ENCODE results near the gene SCP2.

Gene SCP2

DNA sequence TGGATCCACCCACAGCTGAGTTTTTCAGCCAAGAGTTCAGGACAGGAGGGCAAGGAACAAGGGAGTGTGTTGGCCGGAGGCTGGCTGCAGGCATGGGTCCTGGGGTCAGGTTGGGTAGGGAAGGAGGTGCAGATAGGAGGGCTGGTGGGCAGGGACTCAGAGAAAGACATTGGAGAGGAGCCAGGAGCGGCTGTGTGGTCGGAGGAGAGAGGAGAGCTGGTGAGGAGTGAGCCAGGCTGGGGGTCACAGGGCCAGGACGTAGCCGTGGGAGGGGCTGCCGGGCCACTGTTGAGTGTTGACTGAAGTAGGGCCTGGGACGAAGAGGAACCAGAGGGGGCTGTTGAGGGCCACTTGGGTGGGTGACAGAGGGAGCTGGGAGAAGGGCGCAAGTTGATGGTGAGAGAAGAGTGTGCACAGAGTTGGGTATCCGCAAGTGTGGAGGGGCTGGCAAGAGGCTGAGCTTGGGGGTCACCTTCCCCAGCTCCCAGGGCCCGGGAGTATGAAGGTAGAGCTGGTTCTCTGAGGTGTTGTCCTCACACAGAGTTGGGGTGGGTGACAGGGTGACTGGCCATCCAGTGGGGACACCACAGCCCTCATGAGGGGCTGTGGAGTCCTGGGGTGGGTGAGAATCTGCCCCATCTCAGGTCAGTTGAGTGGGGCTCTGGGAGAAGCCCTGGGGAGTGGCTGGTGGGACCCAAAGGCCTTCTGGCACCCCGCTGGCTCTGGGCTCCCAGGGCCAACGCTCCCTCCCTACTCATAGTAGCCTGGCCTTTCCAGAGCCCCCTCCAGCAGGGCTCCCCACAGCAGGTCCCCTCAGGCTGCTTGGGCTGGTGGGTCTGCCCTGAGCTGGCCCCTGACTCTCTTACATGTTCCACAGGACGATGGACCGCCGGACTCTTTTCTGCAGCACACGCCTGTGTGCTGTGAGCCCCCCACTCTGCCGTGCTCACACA, 156.8 kb downstream of the SCP2 start:
- Histone ChIP-seq H3K36me3 (replicated peaks) (no peaks in the 10 kb centered on the region), H3K4me1 (no peaks in the 10 kb centered on the region), H3K4me3 (no peak overlapping the region), H3K27me3 (ENCODE audit: low read depth) (no peaks in the 10 kb centered on the region), H3K9me3 (no peaks in the 10 kb centered on the region)
- in situ Hi-C loops (cut with MboI; ENCODE audit: low sequenced_read_pairs) = no loop called here
- DNase-seq (ENCODE audit: low spot score in 2 of 2) = no peak

DNA sequence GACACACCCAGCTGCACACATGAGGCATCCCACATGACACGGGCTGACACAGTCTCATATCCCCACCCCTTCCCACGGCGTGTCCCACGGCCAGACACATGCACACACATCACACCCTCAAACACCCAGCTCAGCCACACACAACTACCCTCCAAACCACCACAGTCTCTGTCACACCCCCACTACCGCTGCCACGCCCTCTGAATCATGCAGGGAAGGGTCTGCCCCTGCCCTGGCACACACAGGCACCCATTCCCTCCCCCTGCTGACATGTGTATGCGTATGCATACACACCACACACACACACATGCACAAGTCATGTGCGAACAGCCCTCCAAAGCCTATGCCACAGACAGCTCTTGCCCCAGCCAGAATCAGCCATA, 157.5 kb downstream of the SCP2 start:
- no peaks in the 10 kb centered on the region for H3K9me3 ChIP-seq
- no peaks in the 10 kb centered on the region for H3K36me3 ChIP-seq (replicated peaks)
- H3K27me3 ChIP-seq (ENCODE audit: low read depth) = no peaks in the 10 kb centered on the region
- no peak for DNase-seq (ENCODE audit: low spot score in 2 of 2)
- H3K4me3 ChIP-seq = no peak overlapping the region
- in situ Hi-C loops (cut with MboI; ENCODE audit: low sequenced_read_pairs) = no loop called here
- no peaks in the 10 kb centered on the region for H3K4me1 ChIP-seq

GRCh38 chr1:53085405-53085804, 158.3 kb downstream of the SCP2 start:
- in situ Hi-C loops (cut with MboI; ENCODE audit: low sequenced_read_pairs) = no loop called here

GRCh38 chr1:53086491-53087070, 159.5 kb downstream of the SCP2 start:
- in situ Hi-C loops (cut with MboI; ENCODE audit: low sequenced_read_pairs) = no loop called here
- no peaks in the 10 kb centered on the region for H3K36me3 ChIP-seq (replicated peaks)
- no peaks in the 10 kb centered on the region for H3K9me3 ChIP-seq
- no peaks in the 10 kb centered on the region for H3K27me3 ChIP-seq (ENCODE audit: low read depth)
- no peaks in the 10 kb centered on the region for H3K4me1 ChIP-seq
- DNase-seq (ENCODE audit: low spot score in 2 of 2) = no peak
- no peak overlapping the region for H3K4me3 ChIP-seq

More at GRCh38 chr1:53085405-53085804, 158.3 kb downstream of the SCP2 start:
- no peak overlapping the region for H3K4me3 ChIP-seq
- no peaks in the 10 kb centered on the region for H3K4me1 ChIP-seq
- no peak for DNase-seq (ENCODE audit: low spot score in 2 of 2)
- no peaks in the 10 kb centered on the region for H3K9me3 ChIP-seq
- H3K36me3 ChIP-seq (replicated peaks) = no peaks in the 10 kb centered on the region
- H3K27me3 ChIP-seq (ENCODE audit: low read depth) = no peaks in the 10 kb centered on the region

DNA sequence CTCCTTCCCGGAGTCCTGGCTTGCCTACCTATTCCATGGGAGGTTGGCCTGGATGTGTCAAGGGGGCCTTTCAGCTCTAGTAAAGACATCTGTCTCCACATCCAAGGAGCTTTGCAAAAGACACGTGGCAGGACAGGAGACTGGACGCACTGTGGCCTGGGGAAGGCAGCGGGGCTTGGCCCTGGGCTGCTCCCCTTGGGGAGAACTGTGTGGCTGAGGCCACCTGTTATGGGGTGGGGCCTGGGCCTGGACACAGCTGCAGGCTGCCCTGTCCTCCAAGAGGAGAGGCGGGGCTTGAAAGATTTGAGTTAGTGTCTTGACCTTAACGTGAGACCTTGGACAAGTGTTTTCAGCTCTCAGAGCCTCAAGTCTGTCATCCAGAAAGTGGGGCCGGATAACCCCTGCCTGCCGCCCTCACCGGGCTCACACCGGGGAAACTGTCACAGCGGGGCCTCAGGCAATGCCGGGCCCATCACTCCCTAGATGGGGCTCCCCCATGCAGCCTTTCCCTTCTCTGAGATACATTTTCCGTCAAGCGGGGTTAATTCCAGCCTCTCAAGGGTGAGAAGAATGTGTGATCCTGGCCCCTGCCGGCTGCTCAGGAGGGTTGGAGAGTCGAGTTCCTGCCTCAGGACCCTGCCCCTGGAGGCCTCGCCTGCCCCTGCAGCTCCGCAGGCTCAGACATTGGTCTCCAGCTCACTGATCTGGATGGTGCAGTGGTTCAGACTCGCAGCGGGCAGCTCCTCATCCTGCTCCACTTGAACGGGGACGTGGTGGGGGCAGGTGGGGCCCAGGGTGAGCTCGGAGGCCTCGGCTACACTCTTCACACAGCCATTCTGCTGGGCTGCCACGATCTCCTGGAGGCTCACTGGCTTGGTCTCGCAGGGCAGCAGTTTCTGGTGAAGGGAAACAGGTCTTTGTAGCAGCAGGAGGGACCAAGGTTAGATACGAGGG, 160.5 kb downstream of the SCP2 start:
- DNase-seq (ENCODE audit: low spot score in 2 of 2) = no peak
- Histone ChIP-seq H3K36me3 (replicated peaks) (no peaks in the 10 kb centered on the region), H3K9me3 (no peaks in the 10 kb centered on the region), H3K27me3 (ENCODE audit: low read depth) (no peaks in the 10 kb centered on the region), H3K4me3 (no peak overlapping the region), H3K4me1 (no peaks in the 10 kb centered on the region)
- in situ Hi-C loops (cut with MboI; ENCODE audit: low sequenced_read_pairs) = no loop called here

DNA sequence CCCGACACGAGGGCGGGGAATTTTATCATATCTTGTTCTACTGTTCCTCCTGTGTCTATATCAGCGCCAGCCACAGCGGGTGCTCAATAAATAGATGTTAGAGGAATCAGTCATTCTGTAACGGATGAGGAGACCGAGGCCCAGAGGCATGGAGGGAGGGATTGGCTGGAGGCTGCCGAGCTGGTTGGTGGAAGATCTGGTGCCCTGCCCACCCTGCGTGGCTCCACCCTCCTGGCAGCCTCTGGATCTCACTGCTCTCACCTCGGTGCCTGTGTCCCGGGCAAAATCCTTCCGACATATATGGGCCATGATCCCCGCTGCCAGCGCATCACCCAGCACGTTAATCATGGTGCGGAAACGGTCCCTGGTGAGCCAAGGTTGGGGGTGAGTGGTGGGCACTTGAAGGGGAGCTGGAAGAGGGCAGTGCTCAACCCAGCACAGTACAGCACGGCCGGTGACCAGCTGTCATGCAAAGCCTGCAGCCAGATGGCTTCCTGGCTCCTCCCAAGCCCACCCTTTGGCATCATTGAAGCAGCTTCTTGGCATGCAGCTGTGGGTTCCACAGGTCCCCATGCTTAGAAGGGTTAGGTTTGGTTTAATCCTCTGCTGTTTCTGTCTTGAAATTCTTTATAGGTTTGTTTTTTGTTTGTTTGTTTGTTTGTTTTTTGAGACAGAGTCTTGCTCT, 161.7 kb downstream of the SCP2 start:
- in situ Hi-C loops (cut with MboI; ENCODE audit: low sequenced_read_pairs) = no loop called here
- no peak for DNase-seq (ENCODE audit: low spot score in 2 of 2)
- no peaks in the 10 kb centered on the region for H3K27me3 ChIP-seq (ENCODE audit: low read depth)
- H3K9me3 ChIP-seq = no peaks in the 10 kb centered on the region
- H3K4me1 ChIP-seq = no peaks in the 10 kb centered on the region
- H3K4me3 ChIP-seq = no peak overlapping the region
- H3K36me3 ChIP-seq (replicated peaks) = no peaks in the 10 kb centered on the region

DNA sequence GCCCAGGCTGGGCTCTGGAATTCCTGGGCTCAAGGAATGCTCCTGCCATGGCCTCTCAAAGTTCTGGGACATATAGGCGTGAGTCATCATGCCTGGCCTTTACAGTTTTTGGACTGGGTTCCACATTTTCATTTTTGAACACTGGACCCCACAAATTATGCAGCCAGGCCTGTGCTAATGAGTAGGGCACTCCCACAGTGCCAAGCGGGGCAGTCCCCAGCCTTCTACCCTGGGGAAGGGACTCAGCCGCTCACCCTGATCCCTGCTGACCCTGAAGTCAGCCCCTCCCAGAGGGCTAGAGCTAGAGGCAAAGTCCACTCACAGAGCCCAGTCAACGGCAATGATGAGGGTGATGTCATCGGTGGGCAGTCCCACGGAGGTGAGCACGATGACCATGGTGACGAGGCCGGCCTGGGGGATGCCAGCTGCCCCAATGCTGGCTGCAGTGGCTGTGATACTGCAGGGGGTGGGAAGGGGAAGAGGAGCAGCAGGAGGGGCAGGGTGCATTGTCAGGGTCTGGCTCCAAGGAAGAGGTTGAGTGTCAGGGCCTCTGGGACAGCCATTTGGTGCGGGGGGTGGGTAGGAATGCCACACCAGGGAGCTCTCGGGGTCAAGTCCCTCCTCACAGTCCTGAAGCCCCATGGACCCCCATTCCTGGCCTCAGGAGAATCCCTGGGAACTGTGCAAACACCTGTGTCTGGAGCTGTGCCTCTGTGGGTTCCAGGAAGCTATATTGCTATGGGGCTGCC, 162.6 kb downstream of the SCP2 start:
- Histone ChIP-seq H3K4me3 (no peak overlapping the region), H3K4me1 (no peaks in the 10 kb centered on the region), H3K36me3 (replicated peaks) (no peaks in the 10 kb centered on the region), H3K9me3 (no peaks in the 10 kb centered on the region), H3K27me3 (ENCODE audit: low read depth) (no peaks in the 10 kb centered on the region)
- in situ Hi-C loops (cut with MboI; ENCODE audit: low sequenced_read_pairs) = no loop called here
- DNase-seq (ENCODE audit: low spot score in 2 of 2) = no peak

DNA sequence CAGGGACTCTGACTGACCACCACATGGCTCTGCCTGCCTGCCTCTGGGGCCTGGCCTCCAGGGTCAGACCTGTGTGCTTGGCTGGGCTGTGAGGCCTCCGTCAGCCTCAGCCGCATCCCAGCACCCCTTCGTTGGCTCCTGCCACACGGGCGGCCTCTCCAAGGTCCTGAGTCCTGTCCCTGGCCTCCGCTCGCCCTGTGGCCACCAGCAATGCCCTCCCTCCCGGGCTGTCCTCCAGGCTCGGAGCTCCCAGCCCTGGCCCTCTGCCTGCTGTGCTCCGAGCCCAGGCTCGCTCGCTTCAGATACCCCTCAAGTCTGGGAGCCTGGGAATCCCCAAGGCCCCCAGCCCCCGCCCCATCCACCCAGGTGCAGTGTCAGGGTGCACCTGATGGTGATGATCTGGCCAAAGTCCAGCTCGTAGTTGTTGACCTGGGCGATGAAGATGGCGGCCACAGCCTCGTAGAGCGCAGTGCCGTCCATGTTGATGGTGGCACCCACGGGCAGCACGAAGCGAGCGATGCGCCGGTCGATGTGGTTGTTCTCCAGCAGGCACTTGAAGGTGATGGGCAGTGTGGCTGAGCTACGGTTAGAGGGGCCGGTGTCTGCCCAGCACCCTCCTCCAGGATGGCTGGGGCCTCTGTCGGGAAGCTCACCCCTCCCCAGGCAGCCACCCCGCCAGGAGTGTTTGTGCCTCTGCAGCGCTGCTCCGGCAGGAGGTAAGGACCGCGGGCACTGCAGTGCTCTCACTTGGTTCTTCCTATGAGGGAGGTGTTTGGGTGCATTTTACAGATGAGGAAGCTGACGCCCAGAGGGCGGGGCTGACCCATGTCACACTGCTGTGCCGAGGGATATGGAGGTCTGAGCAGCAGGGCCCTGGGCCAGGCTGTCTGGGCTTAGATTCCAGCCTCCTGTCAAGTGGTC, 163.4 kb downstream of the SCP2 start:
- no peaks in the 10 kb centered on the region for H3K36me3 ChIP-seq (replicated peaks)
- in situ Hi-C loops (cut with MboI; ENCODE audit: low sequenced_read_pairs) = no loop called here
- no peaks in the 10 kb centered on the region for H3K9me3 ChIP-seq
- H3K4me1 ChIP-seq = no peaks in the 10 kb centered on the region
- H3K4me3 ChIP-seq = no peak overlapping the region
- no peaks in the 10 kb centered on the region for H3K27me3 ChIP-seq (ENCODE audit: low read depth)
- no peak for DNase-seq (ENCODE audit: low spot score in 2 of 2)

DNA sequence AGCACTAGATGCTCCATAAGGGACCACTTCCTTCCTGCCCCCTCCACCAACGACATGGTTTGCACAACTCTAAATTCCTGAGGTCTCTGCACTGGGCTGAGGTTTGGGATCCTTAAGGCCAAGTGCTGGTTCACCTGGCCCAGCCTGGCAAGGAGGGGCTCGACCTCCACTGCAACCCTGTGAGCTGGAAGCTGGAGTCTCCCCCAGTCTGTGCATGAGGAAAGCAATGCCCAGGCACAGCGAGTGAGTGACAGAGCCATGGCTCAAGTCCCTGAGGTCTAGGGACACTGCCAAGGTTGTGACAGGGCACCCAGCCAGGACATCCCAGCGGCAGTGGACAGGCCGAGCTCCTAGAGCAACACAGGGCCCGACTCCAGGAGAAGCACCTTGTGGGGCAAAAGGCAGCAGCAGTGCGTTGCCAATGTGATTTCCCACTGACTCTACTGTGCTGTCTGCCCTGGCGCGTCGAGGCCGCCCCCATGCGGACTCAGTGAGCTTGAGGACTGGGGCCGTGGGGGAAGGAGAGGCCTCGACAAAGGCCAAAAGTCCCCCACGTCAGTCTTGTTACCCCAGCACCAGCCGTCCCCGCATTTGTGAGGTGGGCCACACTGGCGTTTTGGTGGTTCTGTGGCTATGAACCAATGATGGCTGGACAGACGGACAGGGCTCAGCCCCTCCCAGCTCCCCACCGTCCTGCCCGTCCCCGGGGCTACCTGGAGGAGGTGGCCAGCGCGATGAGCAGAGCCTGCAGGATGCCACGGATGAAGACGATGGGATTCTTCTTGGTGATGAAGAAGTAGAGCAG, 165.0 kb downstream of the SCP2 start:
- in situ Hi-C loops (cut with MboI; ENCODE audit: low sequenced_read_pairs) = no loop called here
- Histone ChIP-seq H3K9me3 (no peaks in the 10 kb centered on the region), H3K4me3 (no peak overlapping the region), H3K36me3 (replicated peaks) (no peaks in the 10 kb centered on the region), H3K27me3 (ENCODE audit: low read depth) (no peaks in the 10 kb centered on the region), H3K4me1 (no peaks in the 10 kb centered on the region)
- DNase-seq (ENCODE audit: low spot score in 2 of 2) = no peak

DNA sequence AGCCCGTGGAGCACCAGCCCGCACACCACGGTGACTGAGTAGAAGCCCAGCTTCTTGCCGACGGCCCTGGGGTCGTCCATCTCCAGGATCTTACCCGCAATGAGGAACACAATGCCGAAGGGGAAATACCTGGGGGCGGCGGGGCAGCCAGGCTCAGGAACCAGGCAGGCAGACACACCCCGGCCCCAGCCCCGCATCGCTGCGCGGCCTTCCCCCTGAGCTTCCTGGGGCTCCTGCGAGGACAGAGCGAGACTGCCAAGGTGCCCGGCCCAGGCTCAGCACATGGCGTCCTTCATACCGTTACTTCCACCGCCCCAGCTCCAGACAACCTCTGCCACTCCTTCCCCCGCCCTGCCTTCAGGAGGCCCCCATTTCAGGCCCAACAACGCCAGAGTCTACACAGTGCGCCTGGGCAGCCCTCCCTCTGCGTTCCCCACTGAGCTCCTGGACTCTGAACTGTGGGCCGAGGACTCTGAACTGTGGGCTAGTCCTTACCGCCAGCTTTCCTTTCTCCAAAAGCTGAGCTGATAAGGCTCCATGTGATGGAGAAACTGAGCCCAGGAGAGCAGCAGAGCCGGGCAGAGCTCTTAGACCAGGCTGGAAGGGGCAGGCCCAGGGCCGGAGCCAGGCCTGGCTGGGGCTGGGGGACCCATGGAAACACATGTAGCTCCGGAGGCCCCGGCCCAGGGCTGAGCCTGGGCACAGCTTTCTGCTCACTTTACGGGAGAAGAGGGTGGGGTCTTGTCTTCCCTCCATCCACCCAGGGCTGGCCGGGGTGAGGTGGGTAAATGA, 165.8 kb downstream of the SCP2 start:
- Histone ChIP-seq H3K27me3 (ENCODE audit: low read depth) (no peaks in the 10 kb centered on the region), H3K4me1 (no peaks in the 10 kb centered on the region), H3K36me3 (replicated peaks) (no peaks in the 10 kb centered on the region), H3K9me3 (no peaks in the 10 kb centered on the region), H3K4me3 (no peak overlapping the region)
- no peak for DNase-seq (ENCODE audit: low spot score in 2 of 2)
- in situ Hi-C loops (cut with MboI; ENCODE audit: low sequenced_read_pairs) = no loop called here

DNA sequence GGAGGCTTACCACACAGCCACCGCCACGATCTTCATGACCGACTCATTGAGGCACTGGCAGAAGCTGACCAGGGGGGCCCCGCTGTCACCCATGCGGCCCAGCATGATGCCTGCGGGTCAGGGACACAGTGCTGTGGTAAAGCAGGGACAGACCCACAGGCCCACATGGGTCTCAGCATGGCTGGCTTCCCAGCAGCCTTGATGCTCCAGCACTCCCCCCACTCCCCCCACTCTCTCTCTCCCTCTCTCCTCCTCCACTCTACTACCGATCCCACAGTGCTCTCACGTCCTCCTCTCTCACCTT, 166.3 kb downstream of the SCP2 start:
- Histone ChIP-seq H3K4me1 (no peaks in the 10 kb centered on the region), H3K9me3 (no peaks in the 10 kb centered on the region), H3K4me3 (no peak overlapping the region), H3K27me3 (ENCODE audit: low read depth) (no peaks in the 10 kb centered on the region), H3K36me3 (replicated peaks) (no peaks in the 10 kb centered on the region)
- no peak for DNase-seq (ENCODE audit: low spot score in 2 of 2)
- in situ Hi-C loops (cut with MboI; ENCODE audit: low sequenced_read_pairs) = no loop called here
